Measurements from ENCODE around the gene EFCAB6.

DNA sequence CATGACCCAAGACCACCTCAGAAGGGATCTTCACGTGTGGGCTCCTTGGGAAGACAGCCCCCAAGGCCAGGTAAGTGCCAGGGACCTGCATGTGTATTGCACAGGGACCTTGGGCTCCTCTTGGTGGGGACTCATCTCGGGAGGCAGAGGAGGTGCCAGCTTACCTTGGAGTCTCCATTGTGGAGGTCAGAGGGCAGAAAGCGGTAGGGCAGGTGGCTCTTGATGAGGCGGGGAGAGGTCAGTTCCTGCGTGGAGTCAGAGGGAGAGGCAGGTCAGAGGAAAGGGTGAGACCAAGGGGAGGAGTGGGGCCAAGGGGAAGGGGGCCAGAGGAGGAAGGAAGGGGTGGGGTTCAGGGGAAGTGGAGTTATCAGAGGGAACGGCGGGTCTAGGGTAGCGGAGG is 27.7 kb upstream of the EFCAB6 start:
- TF ChIP-seq, protein P1, sequence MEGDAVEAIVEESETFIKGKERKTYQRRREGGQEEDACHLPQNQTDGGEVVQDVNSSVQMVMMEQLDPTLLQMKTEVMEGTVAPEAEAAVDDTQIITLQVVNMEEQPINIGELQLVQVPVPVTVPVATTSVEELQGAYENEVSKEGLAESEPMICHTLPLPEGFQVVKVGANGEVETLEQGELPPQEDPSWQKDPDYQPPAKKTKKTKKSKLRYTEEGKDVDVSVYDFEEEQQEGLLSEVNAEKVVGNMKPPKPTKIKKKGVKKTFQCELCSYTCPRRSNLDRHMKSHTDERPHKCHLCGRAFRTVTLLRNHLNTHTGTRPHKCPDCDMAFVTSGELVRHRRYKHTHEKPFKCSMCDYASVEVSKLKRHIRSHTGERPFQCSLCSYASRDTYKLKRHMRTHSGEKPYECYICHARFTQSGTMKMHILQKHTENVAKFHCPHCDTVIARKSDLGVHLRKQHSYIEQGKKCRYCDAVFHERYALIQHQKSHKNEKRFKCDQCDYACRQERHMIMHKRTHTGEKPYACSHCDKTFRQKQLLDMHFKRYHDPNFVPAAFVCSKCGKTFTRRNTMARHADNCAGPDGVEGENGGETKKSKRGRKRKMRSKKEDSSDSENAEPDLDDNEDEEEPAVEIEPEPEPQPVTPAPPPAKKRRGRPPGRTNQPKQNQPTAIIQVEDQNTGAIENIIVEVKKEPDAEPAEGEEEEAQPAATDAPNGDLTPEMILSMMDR (IDR thresholded peaks at IDR 0.05), result no peak
- TF ChIP-seq POLR2AphosphoS5 (IDR thresholded peaks at IDR 0.05), result no peak
